HEK293 (cell line): ENCODE results near the gene VRTN.
A peak's percentile ranks its signal among the peaks of the same experiment; 100 is the strongest.

Experiments
- CTCF ChIA-PET: fragments of 350-600 bp; formaldehyde crosslinking; extraction: SDS; loops from one replicate; lab custom pipeline; 2021; ENCODE audit warnings: antibody characterized with exemption; lab: Yijun Ruan, JAX
- POLR2A ChIA-PET: fragments of 300-600 bp; formaldehyde crosslinking; extraction: SDS; loops from one replicate; lab custom pipeline; 2020; ENCODE audit warnings: antibody characterized with exemption, inconsistent platforms; lab: Yijun Ruan, JAX
- H3K27ac ChIP-seq: fragments of 200-500 bp; sonication (Bioruptor generic); 2 replicates; pipeline ENCODE4 v1.5.1; 2014; ENCODE audit warnings: low read depth, low read length, control low read depth, inconsistent platforms; ENCODE audit errors: extremely low read depth
- H3K36me3 ChIP-seq, 2 experiments: fragments of 200-500 bp in 1 of 2; sonication (Bioruptor generic) in 1 of 2; 1 replicate in 1 of 2; 2 replicates in 1 of 2; pipeline ENCODE4 v1.5.1; 2014 to 2017; ENCODE audit warnings: inconsistent platforms in 2 of 2, low read length in 2 of 2; ENCODE audit not compliant: control insufficient read depth in 2 of 2, insufficient read depth in 1 of 2
- H3K4me1 ChIP-seq: fragments of 200-500 bp; sonication (Bioruptor generic); 2 replicates; pipeline ENCODE4 v1.5.1; 2014; ENCODE audit warnings: mild to moderate bottlenecking, low read length, inconsistent platforms; ENCODE audit not compliant: control insufficient read depth, insufficient read depth
- H3K4me3 ChIP-seq: 2 replicates; pipeline ENCODE4 v1.5.1; 2011; ENCODE audit warnings: low read depth, mild to moderate bottlenecking, control low read depth, low read length, moderate library complexity
- H3K9me3 ChIP-seq: fragments of 200-500 bp; sonication (Bioruptor generic); 2 replicates; pipeline ENCODE4 v1.5.1; 2014; ENCODE audit warnings: low read depth, low read length, inconsistent platforms; ENCODE audit not compliant: control insufficient read depth, insufficient read depth
- PRDM1 ChIP-seq: fragments of 450-650 bp; formaldehyde crosslinking; IDR thresholded peaks from 2 replicates; pipeline ENCODE4; 2016; ENCODE audit warnings: missing biosample characterization, missing genetic modification characterization
- SP2 ChIP-seq: fragments of 450-650 bp; formaldehyde crosslinking; IDR thresholded peaks from 2 replicates; pipeline ENCODE4 v1.5.1; 2016; ENCODE audit warnings: missing biosample characterization, missing genetic modification characterization
- TRIM28 ChIP-seq: IDR thresholded peaks from 2 replicates; pipeline ENCODE4 v1.6.1; 2011; ENCODE audit warnings: low read length, control low read depth, borderline replicate concordance
- ZFP3 ChIP-seq: fragments of 450-650 bp; formaldehyde crosslinking; IDR thresholded peaks from 2 replicates; pipeline ENCODE4 v1.5.1; 2016; ENCODE audit warnings: low read depth, missing biosample characterization, missing genetic modification characterization
- ZNF114 ChIP-seq: fragments of 450-650 bp; formaldehyde crosslinking; IDR thresholded peaks from 2 replicates; pipeline ENCODE4 v1.5.0; 2017; ENCODE audit warnings: missing biosample characterization, missing genetic modification characterization
- ZNF266 ChIP-seq: fragments of 450-650 bp; formaldehyde crosslinking; IDR thresholded peaks from 2 replicates; pipeline ENCODE4 v1.5.1; 2016; ENCODE audit warnings: missing biosample characterization, missing genetic modification characterization, low read depth
- ZNF311 ChIP-seq: fragments of 450-650 bp; formaldehyde crosslinking; IDR thresholded peaks from 2 replicates; pipeline ENCODE4 v1.5.1; 2017; ENCODE audit warnings: missing biosample characterization, missing genetic modification characterization, borderline replicate concordance
- ZNF324 ChIP-seq: fragments of 450-650 bp; formaldehyde crosslinking; IDR thresholded peaks from 2 replicates; pipeline ENCODE4 v1.5.1; 2016; ENCODE audit warnings: missing biosample characterization, missing genetic modification characterization
- ZNF350 ChIP-seq: fragments of 450-650 bp; formaldehyde crosslinking; IDR thresholded peaks from 2 replicates; pipeline ENCODE4 v1.5.0; 2017; ENCODE audit warnings: missing biosample characterization, mild to moderate bottlenecking, missing genetic modification characterization
- ZNF394 ChIP-seq: fragments of 450-650 bp; formaldehyde crosslinking; IDR thresholded peaks from 2 replicates; pipeline ENCODE4 v1.5.1; 2016; ENCODE audit warnings: missing biosample characterization, missing genetic modification characterization, mild to moderate bottlenecking, moderate library complexity, borderline replicate concordance
- ZNF426 ChIP-seq: fragments of 450-650 bp; formaldehyde crosslinking; IDR thresholded peaks from 2 replicates; pipeline ENCODE4 v1.5.1; 2017; ENCODE audit warnings: missing biosample characterization, missing genetic modification characterization, mild to moderate bottlenecking, inconsistent platforms, moderate library complexity
- ZNF555 ChIP-seq: fragments of 450-650 bp; formaldehyde crosslinking; conservative IDR thresholded peaks from 2 replicates; pipeline ENCODE4 v1.5.1; 2017; ENCODE audit warnings: missing biosample characterization, mild to moderate bottlenecking, missing genetic modification characterization, inconsistent platforms
- ZNF596 ChIP-seq: fragments of 450-650 bp; IDR thresholded peaks from 2 replicates; pipeline ENCODE4 v1.5.0; 2018; ENCODE audit warnings: missing biosample characterization, mild to moderate bottlenecking, missing genetic modification characterization, moderate library complexity
- ZNF776 ChIP-seq: fragments of 450-650 bp; formaldehyde crosslinking; IDR thresholded peaks from 2 replicates; pipeline ENCODE4 v1.5.0; 2017; ENCODE audit warnings: missing biosample characterization, missing genetic modification characterization, borderline replicate concordance
- ZSCAN23 ChIP-seq: fragments of 450-650 bp; formaldehyde crosslinking; IDR thresholded peaks from 2 replicates; pipeline ENCODE4 v1.5.1; 2016; ENCODE audit warnings: missing biosample characterization, missing genetic modification characterization
- TF ChIP-seq, protein P1 (sequence below): fragments of 450-650 bp; formaldehyde crosslinking; IDR thresholded peaks from 2 replicates; pipeline ENCODE4 v1.5.1; 2016; ENCODE audit warnings: missing biosample characterization, missing genetic modification characterization
- TF ChIP-seq, protein P2 (sequence below): fragments of 450-650 bp; formaldehyde crosslinking; conservative IDR thresholded peaks from 2 replicates; pipeline ENCODE4 v1.5.1; 2016; ENCODE audit warnings: low read depth, missing biosample characterization, missing genetic modification characterization
- TF ChIP-seq, protein P3 (sequence below): fragments of 450-650 bp; formaldehyde crosslinking; IDR thresholded peaks from 2 replicates; pipeline ENCODE4 v1.5.1; 2017; ENCODE audit warnings: missing biosample characterization, missing genetic modification characterization
- TF ChIP-seq, protein P4 (sequence below): fragments of 450-650 bp; formaldehyde crosslinking; IDR thresholded peaks from 2 replicates; pipeline ENCODE4 v1.5.1; 2017; ENCODE audit warnings: missing biosample characterization, mild to moderate bottlenecking, missing genetic modification characterization, moderate library complexity
- TF ChIP-seq, protein P5 (sequence below): fragments of 450-650 bp; formaldehyde crosslinking; IDR thresholded peaks from 2 replicates; pipeline ENCODE4 v1.5.1; 2016; ENCODE audit warnings: missing biosample characterization, missing genetic modification characterization
- TF ChIP-seq, protein P6 (sequence below): fragments of 450-650 bp; formaldehyde crosslinking; IDR thresholded peaks from 2 replicates; pipeline ENCODE4 v1.5.1; 2016; ENCODE audit warnings: missing biosample characterization, missing genetic modification characterization

Gene VRTN

DNA sequence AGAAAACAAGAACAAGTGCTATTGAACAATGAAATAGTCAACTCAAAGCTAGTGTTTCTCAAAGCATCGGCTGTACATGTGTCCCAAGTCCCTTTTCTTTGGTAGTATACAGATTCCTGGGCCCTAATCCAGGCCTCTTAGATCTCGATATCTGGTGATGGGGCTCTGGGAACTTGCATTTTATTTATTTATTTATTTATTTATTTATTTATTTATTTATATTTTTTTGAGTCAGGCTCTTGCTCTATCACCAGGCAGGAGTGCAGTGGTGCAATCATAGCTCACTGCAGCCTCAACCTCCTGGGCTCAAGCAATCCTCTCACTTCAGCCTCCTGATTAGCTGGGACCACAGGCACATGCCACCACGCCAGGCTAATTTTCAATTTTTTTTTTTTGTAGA is 60.6 kb downstream of the VRTN start (continued):
- TF ChIP-seq, protein P1, sequence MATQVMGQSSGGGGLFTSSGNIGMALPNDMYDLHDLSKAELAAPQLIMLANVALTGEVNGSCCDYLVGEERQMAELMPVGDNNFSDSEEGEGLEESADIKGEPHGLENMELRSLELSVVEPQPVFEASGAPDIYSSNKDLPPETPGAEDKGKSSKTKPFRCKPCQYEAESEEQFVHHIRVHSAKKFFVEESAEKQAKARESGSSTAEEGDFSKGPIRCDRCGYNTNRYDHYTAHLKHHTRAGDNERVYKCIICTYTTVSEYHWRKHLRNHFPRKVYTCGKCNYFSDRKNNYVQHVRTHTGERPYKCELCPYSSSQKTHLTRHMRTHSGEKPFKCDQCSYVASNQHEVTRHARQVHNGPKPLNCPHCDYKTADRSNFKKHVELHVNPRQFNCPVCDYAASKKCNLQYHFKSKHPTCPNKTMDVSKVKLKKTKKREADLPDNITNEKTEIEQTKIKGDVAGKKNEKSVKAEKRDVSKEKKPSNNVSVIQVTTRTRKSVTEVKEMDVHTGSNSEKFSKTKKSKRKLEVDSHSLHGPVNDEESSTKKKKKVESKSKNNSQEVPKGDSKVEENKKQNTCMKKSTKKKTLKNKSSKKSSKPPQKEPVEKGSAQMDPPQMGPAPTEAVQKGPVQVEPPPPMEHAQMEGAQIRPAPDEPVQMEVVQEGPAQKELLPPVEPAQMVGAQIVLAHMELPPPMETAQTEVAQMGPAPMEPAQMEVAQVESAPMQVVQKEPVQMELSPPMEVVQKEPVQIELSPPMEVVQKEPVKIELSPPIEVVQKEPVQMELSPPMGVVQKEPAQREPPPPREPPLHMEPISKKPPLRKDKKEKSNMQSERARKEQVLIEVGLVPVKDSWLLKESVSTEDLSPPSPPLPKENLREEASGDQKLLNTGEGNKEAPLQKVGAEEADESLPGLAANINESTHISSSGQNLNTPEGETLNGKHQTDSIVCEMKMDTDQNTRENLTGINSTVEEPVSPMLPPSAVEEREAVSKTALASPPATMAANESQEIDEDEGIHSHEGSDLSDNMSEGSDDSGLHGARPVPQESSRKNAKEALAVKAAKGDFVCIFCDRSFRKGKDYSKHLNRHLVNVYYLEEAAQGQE (tag by site-specific recombination): peak; percentile 36; the same call in 1 of the 2 replicates
- peak; percentile 41; the same call in 1 of the 2 replicates for TF ChIP-seq ZNF555 (tag by site-specific recombination)
- no peak for TF ChIP-seq ZNF596 (tag by site-specific recombination)
- peak; percentile 54 for TF ChIP-seq ZNF426
- TF ChIP-seq ZNF394 (tag by site-specific recombination): peak; percentile 76; the same call in 1 of the 2 replicates
- TF ChIP-seq PRDM1 (tag by site-specific recombination): no peak
- TF ChIP-seq, protein P2, sequence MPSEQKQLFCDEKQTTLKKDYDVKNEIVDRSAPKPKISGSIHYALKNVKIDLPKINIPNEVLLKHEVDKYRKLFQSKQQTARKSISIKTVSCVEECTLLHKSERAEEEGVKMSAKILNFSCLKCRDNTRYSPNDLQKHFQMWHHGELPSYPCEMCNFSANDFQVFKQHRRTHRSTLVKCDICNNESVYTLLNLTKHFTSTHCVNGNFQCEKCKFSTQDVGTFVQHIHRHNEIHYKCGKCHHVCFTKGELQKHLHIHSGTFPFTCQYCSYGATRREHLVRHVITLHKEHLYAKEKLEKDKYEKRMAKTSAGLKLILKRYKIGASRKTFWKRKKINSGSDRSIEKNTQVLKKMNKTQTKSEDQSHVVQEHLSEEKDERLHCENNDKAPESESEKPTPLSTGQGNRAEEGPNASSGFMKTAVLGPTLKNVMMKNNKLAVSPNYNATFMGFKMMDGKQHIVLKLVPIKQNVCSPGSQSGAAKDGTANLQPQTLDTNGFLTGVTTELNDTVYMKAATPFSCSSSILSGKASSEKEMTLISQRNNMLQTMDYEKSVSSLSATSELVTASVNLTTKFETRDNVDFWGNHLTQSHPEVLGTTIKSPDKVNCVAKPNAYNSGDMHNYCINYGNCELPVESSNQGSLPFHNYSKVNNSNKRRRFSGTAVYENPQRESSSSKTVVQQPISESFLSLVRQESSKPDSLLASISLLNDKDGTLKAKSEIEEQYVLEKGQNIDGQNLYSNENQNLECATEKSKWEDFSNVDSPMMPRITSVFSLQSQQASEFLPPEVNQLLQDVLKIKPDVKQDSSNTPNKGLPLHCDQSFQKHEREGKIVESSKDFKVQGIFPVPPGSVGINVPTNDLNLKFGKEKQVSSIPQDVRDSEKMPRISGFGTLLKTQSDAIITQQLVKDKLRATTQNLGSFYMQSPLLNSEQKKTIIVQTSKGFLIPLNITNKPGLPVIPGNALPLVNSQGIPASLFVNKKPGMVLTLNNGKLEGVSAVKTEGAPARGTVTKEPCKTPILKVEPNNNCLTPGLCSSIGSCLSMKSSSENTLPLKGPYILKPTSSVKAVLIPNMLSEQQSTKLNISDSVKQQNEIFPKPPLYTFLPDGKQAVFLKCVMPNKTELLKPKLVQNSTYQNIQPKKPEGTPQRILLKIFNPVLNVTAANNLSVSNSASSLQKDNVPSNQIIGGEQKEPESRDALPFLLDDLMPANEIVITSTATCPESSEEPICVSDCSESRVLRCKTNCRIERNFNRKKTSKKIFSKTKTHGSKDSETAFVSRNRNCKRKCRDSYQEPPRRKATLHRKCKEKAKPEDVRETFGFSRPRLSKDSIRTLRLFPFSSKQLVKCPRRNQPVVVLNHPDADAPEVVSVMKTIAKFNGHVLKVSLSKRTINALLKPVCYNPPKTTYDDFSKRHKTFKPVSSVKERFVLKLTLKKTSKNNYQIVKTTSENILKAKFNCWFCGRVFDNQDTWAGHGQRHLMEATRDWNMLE (tag by site-specific recombination): peak; percentile 69
- TF ChIP-seq, all 188 proteins: peak for 10

DNA sequence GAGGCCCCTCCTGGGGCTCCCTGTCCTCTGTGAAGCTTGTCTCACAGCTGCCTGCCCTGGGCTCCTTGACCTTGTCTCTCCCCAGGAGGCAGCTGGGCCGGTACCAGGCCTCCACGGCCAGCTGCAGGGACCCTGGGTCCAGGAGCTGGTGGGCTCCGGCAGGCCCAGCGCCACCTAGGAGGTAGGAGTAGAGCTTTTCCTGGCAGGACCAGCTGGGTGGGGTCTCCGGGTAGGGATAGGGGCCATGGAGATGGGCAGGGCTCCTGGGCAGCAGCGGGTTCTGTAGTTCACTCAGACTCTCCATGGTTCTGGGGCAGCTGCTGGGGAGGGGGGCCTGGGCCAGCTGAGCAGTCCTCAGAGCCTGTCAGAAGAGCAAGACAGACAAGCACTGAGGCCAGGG is 61.2 kb downstream of the VRTN start:
- ChIA-PET POLR2A (no interaction called here), CTCF (interaction anchor here (0.6 to 0.7 kb wide), 2 partner anchors 19 to 85 kb away, joined by 3 to 4 read pairs; no protein-coding TSS in a partner anchor)
- no peak overlapping the region for H3K27ac ChIP-seq
- no peak for TF ChIP-seq ZSCAN23 (tag by site-specific recombination)
- TF ChIP-seq ZNF324: no peak
- no peak for TF ChIP-seq ZNF266 (tag by site-specific recombination)
- TF ChIP-seq, protein P3, sequence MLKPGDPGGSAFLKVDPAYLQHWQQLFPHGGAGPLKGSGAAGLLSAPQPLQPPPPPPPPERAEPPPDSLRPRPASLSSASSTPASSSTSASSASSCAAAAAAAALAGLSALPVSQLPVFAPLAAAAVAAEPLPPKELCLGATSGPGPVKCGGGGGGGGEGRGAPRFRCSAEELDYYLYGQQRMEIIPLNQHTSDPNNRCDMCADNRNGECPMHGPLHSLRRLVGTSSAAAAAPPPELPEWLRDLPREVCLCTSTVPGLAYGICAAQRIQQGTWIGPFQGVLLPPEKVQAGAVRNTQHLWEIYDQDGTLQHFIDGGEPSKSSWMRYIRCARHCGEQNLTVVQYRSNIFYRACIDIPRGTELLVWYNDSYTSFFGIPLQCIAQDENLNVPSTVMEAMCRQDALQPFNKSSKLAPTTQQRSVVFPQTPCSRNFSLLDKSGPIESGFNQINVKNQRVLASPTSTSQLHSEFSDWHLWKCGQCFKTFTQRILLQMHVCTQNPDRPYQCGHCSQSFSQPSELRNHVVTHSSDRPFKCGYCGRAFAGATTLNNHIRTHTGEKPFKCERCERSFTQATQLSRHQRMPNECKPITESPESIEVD (tag by site-specific recombination): no peak
- no peak for TF ChIP-seq ZNF114
- TF ChIP-seq TRIM28: no peak
- TF ChIP-seq, protein P4, sequence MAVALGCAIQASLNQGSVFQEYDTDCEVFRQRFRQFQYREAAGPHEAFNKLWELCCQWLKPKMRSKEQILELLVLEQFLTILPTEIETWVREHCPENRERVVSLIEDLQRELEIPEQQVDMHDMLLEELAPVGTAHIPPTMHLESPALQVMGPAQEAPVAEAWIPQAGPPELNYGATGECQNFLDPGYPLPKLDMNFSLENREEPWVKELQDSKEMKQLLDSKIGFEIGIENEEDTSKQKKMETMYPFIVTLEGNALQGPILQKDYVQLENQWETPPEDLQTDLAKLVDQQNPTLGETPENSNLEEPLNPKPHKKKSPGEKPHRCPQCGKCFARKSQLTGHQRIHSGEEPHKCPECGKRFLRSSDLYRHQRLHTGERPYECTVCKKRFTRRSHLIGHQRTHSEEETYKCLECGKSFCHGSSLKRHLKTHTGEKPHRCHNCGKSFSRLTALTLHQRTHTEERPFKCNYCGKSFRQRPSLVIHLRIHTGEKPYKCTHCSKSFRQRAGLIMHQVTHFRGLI (tag by site-specific recombination): no peak
- TF ChIP-seq, protein P5, sequence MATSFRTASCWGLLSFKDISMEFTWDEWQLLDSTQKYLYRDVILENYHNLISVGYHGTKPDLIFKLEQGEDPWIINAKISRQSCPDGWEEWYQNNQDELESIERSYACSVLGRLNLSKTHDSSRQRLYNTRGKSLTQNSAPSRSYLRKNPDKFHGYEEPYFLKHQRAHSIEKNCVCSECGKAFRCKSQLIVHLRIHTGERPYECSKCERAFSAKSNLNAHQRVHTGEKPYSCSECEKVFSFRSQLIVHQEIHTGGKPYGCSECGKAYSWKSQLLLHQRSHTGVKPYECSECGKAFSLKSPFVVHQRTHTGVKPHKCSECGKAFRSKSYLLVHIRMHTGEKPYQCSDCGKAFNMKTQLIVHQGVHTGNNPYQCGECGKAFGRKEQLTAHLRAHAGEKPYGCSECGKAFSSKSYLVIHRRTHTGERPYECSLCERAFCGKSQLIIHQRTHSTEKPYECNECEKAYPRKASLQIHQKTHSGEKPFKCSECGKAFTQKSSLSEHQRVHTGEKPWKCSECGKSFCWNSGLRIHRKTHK (tag by site-specific recombination): no peak
- TF ChIP-seq, protein P6, sequence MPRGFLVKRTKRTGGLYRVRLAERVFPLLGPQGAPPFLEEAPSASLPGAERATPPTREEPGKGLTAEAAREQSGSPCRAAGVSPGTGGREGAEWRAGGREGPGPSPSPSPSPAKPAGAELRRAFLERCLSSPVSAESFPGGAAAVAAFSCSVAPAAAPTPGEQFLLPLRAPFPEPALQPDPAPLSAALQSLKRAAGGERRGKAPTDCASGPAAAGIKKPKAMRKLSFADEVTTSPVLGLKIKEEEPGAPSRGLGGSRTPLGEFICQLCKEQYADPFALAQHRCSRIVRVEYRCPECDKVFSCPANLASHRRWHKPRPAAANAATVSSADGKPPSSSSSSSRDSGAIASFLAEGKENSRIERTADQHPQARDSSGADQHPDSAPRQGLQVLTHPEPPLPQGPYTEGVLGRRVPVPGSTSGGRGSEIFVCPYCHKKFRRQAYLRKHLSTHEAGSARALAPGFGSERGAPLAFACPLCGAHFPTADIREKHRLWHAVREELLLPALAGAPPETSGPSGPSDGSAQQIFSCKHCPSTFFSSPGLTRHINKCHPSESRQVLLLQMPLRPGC: no peak
- no peak for TF ChIP-seq ZFP3
- no peak for TF ChIP-seq ZNF311 (tag by site-specific recombination)
- no peak for TF ChIP-seq ZNF350
- no peak for TF ChIP-seq SP2 (tag by site-specific recombination)
- TF ChIP-seq ZNF776 (tag by site-specific recombination): no peak

More for the DNA sequence above, 61.2 kb downstream of the VRTN start:
- no peak overlapping the region for H3K4me3 ChIP-seq
- no peaks in the 10 kb centered on the region for H3K9me3 ChIP-seq
- H3K4me1 ChIP-seq: no peaks in the 10 kb centered on the region; the same call in 1 of the 2 replicates
- H3K36me3 ChIP-seq: no peaks in the 10 kb centered on the region
